ENCODE data around the gene PSMD4.

Gene PSMD4

DNA sequence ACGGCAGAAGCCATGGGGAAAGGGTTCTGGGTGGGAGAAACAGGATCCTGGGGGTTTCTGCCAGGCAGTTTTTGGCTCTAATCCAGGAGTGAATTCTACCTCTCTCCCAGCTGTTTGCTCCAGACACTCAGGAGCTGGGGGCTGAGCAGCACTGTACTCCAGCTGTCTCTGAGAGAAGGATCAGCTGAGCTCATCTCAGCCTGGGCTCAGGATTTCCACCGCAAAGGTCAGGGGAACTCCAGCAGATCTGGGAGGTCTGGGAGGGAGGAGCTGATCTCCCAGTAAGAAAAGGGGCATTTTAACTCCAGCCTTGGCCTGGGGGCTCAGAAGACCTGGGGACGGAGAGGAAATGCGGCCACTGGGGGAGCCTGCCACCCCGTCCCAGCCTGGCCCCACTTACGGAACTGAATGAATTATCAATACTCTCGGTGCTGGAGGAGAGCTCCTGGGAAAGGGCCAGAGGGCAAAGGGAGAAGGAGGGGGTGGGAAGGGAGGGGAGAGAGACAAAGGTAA, 55.3 kb downstream of the PSMD4 start:
- no peak for DNase-seq

DNA sequence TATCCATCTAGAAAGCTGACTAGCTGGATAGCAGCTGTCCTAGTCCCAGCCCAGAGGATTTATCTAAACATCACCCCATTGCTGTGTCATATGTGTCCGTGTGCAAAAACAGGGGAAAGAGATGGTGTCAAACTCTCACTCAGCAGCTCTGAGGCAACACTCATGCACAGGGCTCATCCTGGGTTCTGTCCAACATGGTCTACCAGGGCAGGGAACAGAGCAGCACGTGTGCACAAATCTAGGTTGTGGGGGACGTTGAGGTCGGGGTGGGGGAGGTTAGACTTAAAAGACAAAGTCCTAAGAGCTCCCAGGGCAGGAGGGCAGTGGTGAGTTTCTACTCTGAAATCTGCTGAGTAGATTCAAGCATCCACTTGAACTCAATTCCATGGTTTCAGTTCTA, 56.5 kb downstream of the PSMD4 start:
- no peak for DNase-seq

DNA sequence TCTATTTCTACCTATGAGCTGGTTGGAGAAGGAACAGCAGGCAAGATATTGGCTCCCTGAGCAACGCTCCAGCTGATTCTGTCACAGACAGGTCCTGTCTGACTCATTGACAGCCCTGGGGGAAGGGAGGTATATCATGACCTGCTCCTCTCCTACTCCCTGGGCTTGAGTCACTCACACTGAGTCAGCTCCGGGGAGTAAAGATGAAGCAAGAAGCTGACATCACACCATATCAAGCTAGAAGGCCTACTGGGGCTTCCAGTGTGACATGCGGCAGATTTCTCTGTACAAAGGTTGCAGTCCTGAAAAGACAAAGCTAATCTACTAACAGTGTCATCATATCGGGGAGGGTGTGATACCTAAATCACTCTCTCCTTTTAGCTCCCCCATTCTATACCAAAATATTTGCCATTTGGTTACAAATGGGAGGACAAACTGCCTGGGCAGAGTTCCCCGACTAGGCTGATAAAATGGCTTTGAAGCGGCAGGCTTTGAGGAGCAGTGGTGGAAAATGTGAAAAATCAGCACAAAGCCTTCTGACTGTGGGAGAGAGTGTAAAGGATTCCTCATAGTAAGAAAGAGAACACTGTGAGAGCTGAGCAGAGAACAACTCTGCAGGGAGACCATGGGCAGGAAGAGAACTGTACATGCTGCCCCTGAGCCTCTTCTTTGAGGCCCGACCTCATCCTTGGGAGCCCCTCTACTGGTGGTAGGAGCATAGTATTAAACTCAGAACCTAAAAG, 57.2 kb downstream of the PSMD4 start:
- no peak for DNase-seq

DNA sequence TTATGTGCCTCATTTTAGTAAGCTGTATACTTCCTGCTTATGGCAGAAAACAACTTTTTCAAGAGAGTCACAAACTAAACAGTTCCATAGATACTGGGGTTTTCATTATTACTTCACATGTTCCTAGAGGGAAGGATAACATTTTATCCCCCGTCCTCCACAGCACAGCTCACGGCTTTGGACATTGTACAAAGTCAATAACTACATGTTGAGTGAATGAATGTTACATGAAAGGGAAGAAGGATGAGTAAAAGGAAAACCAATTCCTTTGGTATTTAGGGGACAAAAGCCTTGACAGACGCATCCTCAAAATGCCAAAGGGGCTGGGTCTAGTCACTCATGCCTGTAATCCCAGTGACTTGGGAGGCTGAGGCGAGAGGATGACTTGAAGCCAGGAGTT, 57.9 kb downstream of the PSMD4 start:
- no peak for DNase-seq

DNA sequence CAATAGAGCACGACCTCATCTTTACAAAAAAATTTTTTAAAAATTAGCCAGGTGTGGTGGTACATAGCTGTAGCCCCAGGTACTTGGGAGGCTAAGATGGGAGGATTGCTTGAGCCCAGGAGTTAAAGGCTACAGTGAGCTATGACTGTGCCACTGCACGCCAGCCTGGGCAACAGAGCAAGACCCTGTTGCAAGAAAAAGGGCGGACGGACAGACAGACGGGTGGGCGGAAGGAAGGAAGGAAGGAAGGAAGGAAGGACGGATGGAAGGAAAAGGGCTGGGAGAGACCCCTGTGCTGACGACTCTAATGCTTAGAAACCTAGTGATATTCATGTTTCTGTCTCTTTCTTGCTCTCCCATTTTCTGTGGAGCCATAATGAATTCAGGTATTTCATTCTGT, 58.3 kb downstream of the PSMD4 start:
- no peak for DNase-seq

DNA sequence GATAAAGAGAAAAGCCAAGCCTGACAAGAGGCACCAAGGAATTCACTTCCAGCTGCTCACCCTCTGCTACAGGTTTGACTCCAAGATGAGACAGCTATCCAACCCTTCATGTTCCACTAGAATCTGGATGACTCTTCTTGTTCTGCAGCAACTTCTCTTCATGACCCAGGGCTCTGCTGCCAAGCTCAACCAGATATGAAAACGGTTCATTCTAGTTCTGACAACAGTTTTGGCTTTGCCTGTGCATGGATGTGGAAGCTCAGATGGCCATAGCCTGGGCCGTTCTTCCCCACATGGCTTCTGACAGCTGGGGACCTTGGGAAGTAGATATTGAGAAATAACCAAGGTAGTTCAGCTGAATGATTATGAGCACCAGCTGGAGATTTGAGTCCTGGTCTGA, 59.0 kb downstream of the PSMD4 start:
- DNase-seq, result no peak

DNA sequence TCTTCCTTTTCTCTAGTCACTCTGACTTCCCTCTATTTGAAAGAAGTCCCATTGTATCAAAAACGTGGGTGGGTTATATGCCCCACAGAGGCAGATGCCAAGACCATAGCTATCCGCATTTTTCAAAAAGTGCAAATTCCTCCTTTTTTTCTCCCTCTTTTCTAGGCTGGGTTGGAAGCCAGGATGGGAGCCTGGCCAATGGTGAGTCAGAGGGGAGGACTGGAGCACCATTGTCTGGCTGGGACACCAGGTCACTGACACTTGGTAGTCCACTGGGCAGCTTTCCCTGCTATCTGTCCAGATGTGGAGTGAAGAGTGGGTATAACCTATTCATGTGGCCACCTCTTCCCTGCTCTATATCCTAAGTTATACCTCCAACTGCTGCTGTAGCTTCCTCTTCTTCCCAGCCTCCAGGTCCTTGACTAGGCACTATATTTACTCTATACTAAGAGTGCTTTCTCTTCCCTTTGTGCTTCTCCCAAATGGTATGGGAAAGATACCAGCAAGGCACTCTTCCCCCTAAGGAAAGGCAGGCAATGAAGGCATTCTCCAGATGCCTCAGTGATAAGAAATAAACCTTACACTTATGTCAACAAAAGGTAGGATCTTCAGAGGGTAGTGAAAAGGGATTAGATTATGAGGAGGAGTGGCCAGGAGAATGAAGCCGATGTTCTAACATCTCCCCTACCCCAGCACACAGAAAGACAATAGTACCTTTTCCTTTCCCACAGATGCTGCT, 59.8 kb downstream of the PSMD4 start:
- no peak for DNase-seq

DNA sequence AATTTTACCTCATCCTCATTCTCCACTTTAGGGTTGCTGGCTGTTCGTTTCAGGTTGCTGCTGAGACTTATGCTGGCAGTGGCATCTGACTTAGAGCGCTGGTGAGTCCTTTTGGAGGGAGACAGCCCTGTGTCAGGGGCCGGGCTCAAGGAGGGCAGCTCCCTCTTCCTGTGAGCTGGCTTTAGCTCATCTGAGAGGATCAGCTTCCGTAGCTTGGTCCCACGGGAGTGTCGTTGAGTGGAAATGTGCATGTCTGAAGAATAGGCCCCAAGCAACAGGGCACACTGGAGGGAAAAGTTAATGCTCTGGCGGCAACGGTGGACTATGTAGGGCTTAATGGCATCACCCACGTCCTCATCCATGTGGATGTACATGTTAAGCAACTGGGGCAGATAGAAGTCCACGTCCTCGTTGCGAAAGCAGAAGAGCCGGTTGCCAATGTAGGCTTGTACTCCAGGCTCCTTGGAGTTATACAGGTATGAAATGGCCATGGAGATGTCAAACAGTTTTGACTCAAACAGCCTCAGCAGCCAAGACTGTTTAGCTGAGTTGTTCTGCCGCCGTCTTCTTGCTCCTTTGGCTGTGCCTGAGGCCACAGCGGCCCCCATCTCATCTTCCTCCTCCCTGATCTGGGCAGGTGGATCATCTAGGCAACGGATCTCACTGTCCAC, 61.2 kb downstream of the PSMD4 start:
- no peak for DNase-seq

Measured in NCI-H446 treated with DMSO at 0.1 percent for 48 hours (cell line).